H1 (cell line): ENCODE data around the gene SIN3B. TPM values are rescaled to one million over a fixed set of nuclear protein-coding genes. Genes with fewer than 3 reads are reported as not detected.

ENCODE experiments used
- KDM1A ChIP-seq: fragments of 200-600, 300-600 bp; sonication (generic); IDR thresholded peaks from 2 replicates; pipeline ENCODE4 v1.7.1; 2016; ENCODE audit warnings: mild to moderate bottlenecking, low read length, borderline replicate concordance
- polyA plus RNA-seq, 7 experiments: library from polyadenylated mRNA; depleted of rRNA in 3 of 7; stranded (reverse) in 5 of 7; unstranded in 2 of 7; fragments of >200 nt in 5 of 7; fragments of 200-250 nt in 2 of 7; gene quantifications; 1 replicate in 5 of 7; 2 replicates in 1 of 7; 4 replicates in 1 of 7; pipeline versions ENCODE4 v1.2.1 to v1.2.3, GENCODE V29; 2011 to 2013; ENCODE audit warnings: missing spikeins in 2 of 7, mixed read lengths in 2 of 7
- total RNA-seq: library from RNA; stranded (reverse); fragmentation: NEBNext Ultra II Directional; extraction: Animal tissue kit (Norgen Biotek cat#: 25700); gene quantifications from 2 replicates; pipeline ENCODE4 v1.2.1, GENCODE V29; 2021

The SIN3B gene
- total and polyA plus RNA-seq, 2 of the 8 experiments (the other 6 are each of a cell fraction or from before 2014, with no cell fraction given): 29.5 to 71.1 TPM

- no peak for TF ChIP-seq KDM1A
These were observed 49.2 kb downstream of the SIN3B start (continued) for GRCh38 chr19:16878181-16878965.
